HUES48 (cell line): ENCODE results near the gene IFT52.
A peak's percentile ranks its signal among the peaks of the same experiment; 100 is the strongest.
"Not testable (repeated sequence)": the region's sequence is repeated elsewhere in the genome, so short reads cannot be mapped to it uniquely, and the experiment has no call there.

Source experiments
- H3K27ac ChIP-seq: one replicate; pipeline ENCODE4 v1.7.0; 2013; ENCODE audit warnings: low read depth, low read length, inconsistent platforms
- H3K27me3 ChIP-seq: 2 replicates; pipeline ENCODE4 v1.6.1; 2013; ENCODE audit warnings: mild to moderate bottlenecking, low read length; ENCODE audit not compliant: control insufficient read depth, insufficient read depth
- H3K36me3 ChIP-seq: 2 replicates; pipeline ENCODE4 v1.6.1; 2013; ENCODE audit warnings: low read length; ENCODE audit not compliant: control insufficient read depth, insufficient read depth
- H3K4me1 ChIP-seq: 2 replicates; pipeline ENCODE4 v1.6.1; 2013; ENCODE audit warnings: mild to moderate bottlenecking, low read length; ENCODE audit not compliant: control insufficient read depth, insufficient read depth
- H3K4me3 ChIP-seq: 2 replicates; pipeline ENCODE4 v1.5.1; 2013; ENCODE audit warnings: mild to moderate bottlenecking, low read depth, low read length
- H3K9ac ChIP-seq: 2 replicates; pipeline ENCODE4 v1.6.1; 2013; ENCODE audit warnings: mild to moderate bottlenecking, low read depth, low read length, moderate library complexity
- H3K9me3 ChIP-seq: 2 replicates; pipeline ENCODE4 v1.6.1; 2013; ENCODE audit warnings: low read length; ENCODE audit not compliant: control insufficient read depth, insufficient read depth

The IFT52 gene

GRCh38 chr20:43650997-43651525, 60.3 kb downstream of the IFT52 start:
- Histone ChIP-seq H3K4me1 (no peaks in the 10 kb centered on the region), H3K27ac (no peak overlapping the region), H3K27me3 (no peaks in the 10 kb centered on the region), H3K36me3 (peaks cover 11% of the 10 kb centered on the region), H3K9me3 (no peaks in the 10 kb centered on the region), H3K4me3 (no peak overlapping the region), H3K9ac (no peak overlapping the region)

GRCh38 chr20:43651650-43652184, 61.0 kb downstream of the IFT52 start:
- not testable (repeated sequence) for H3K9me3 ChIP-seq, H3K9ac ChIP-seq, H3K27ac ChIP-seq, H3K4me3 ChIP-seq, H3K27me3 ChIP-seq, H3K36me3 ChIP-seq, H3K4me1 ChIP-seq

GRCh38 chr20:43653966-43654365, 63.2 kb downstream of the IFT52 start:
- H3K4me3 ChIP-seq: no peak overlapping the region
- H3K9ac ChIP-seq: no peak overlapping the region
- H3K27ac ChIP-seq: no peak overlapping the region
- H3K4me1 ChIP-seq: 0 out of 2 replicates have a peak, but pooled peaks cover 4% of the 10 kb centered on the region
- H3K9me3 ChIP-seq: no peaks in the 10 kb centered on the region
- no peaks in the 10 kb centered on the region for H3K27me3 ChIP-seq
- no peaks in the 10 kb centered on the region for H3K36me3 ChIP-seq

- not testable (repeated sequence) for H3K27ac ChIP-seq, H3K9ac ChIP-seq, H3K9me3 ChIP-seq, H3K4me1 ChIP-seq, H3K36me3 ChIP-seq, H3K27me3 ChIP-seq, H3K4me3 ChIP-seq
Measured at GRCh38 chr20:43655176-43655575, 64.4 kb downstream of the IFT52 start.

- Histone ChIP-seq H3K27me3 (no peaks in the 10 kb centered on the region), H3K4me3 (no peak overlapping the region), H3K4me1 (0 out of 2 replicates have a peak, but pooled peaks cover 4% of the 10 kb centered on the region), H3K27ac (no peak overlapping the region), H3K9me3 (no peaks in the 10 kb centered on the region), H3K36me3 (no peaks in the 10 kb centered on the region), H3K9ac (no peak overlapping the region)
Measured at GRCh38 chr20:43655937-43656336, 65.2 kb downstream of the IFT52 start.

GRCh38 chr20:43658069-43658722, 67.5 kb downstream of the IFT52 start:
- peak overlapping the region; percentile 90 for H3K4me3 ChIP-seq
- no peaks in the 10 kb centered on the region for H3K27me3 ChIP-seq
- no peaks in the 10 kb centered on the region for H3K36me3 ChIP-seq
- peak overlapping the region; percentile 86; the same call in 1 of the 2 replicates for H3K9ac ChIP-seq
- peak overlapping the region; percentile 83 for H3K27ac ChIP-seq
- H3K4me1 ChIP-seq: 0 out of 2 replicates have a peak, but pooled peaks cover 4% of the 10 kb centered on the region
- no peaks in the 10 kb centered on the region for H3K9me3 ChIP-seq

GRCh38 chr20:43658723-43659419, 68.1 kb downstream of the IFT52 start:
- no peak overlapping the region for H3K9ac ChIP-seq

GRCh38 chr20:43662943-43663655, 72.4 kb downstream of the IFT52 start:
- Histone ChIP-seq H3K27ac (no peak overlapping the region), H3K9me3 (no peaks in the 10 kb centered on the region), H3K36me3 (no peaks in the 10 kb centered on the region), H3K9ac (no peak overlapping the region), H3K27me3 (peaks cover 7% of the 10 kb centered on the region), H3K4me3 (no peak overlapping the region), H3K4me1 (0 out of 2 replicates have a peak, but pooled peaks cover 2% of the 10 kb centered on the region)

More at GRCh38 chr20:43658723-43659419, 68.1 kb downstream of the IFT52 start:
- H3K4me3 ChIP-seq: no peak overlapping the region; the same call in 1 of the 2 replicates
- no peaks in the 10 kb centered on the region for H3K9me3 ChIP-seq
- no peak overlapping the region for H3K27ac ChIP-seq
- no peaks in the 10 kb centered on the region for H3K36me3 ChIP-seq
- H3K4me1 ChIP-seq: 0 out of 2 replicates have a peak, but pooled peaks cover 4% of the 10 kb centered on the region
- no peaks in the 10 kb centered on the region for H3K27me3 ChIP-seq

- no peaks in the 10 kb centered on the region for H3K9me3 ChIP-seq
- no peak overlapping the region for H3K27ac ChIP-seq
Measured at GRCh38 chr20:43665466-43666176, 74.9 kb downstream of the IFT52 start.

More at GRCh38 chr20:43665466-43666176, 74.9 kb downstream of the IFT52 start:
- H3K27me3 ChIP-seq: peaks cover 7% of the 10 kb centered on the region
- no peak overlapping the region for H3K4me3 ChIP-seq
- H3K4me1 ChIP-seq: no peaks in the 10 kb centered on the region
- peaks cover 12% of the 10 kb centered on the region for H3K36me3 ChIP-seq
- H3K9ac ChIP-seq: no peak overlapping the region
